Peyer's patch (tissue), 4 donors: ENCODE data around the gene DCDC2. TPM values are rescaled to one million over a fixed set of nuclear protein-coding genes. Genes with fewer than 3 reads are reported as not detected.

Source experiments
- DNase-seq, 3 donors: peaks; one replicate each; pipeline ENCODE4 v3.0.0-alpha.2; 2017 to 2019
- H3K27ac ChIP-seq, 4 donors: fragments of 200-600 bp; sonication (generic); one replicate each; pipeline ENCODE4 v1.5.1; 2016 to 2019
- H3K27me3 ChIP-seq, 2 donors: fragments of 200-600 bp; sonication (generic); one replicate each; pipeline ENCODE4 v1.5.1; 2019
- H3K36me3 ChIP-seq, 3 donors: fragments of 200-600 bp; sonication (generic); one replicate each; pipeline ENCODE4 v1.5.1; 2016 to 2019
- H3K4me1 ChIP-seq, 4 donors: fragments of 200-600 bp; sonication (generic); one replicate each; pipeline ENCODE4 v1.5.1; 2016 to 2019
- H3K4me3 ChIP-seq, 4 donors: fragments of 200-600 bp; sonication (generic); 1 replicate in 3 of 4; 2 replicates in 1 of 4; pipeline ENCODE4 v1.5.1; 2016 to 2019; ENCODE audit warnings: mild to moderate bottlenecking in 1 of 4
- H3K9me3 ChIP-seq, 4 donors: fragments of 200-600 bp; sonication (generic); one replicate each; pipeline ENCODE4 v1.5.1; 2016 to 2019; ENCODE audit warnings: mild to moderate bottlenecking in 1 of 4
- POLR2A ChIP-seq, 2 donors: fragments of 450-650 bp; IDR thresholded peaks; one replicate each; pipeline ENCODE4 v1.5.1; 2017; ENCODE audit warnings: antibody characterized with exemption in 2 of 2, mild to moderate bottlenecking in 2 of 2, moderate library complexity in 2 of 2
- total RNA-seq, 4 donors: library from RNA; depleted of rRNA; stranded (reverse); fragments of >200 nt; gene quantifications; one replicate each; pipeline ENCODE4 v1.1.0, GENCODE V29; 2016
- TF ChIP-seq, protein P1 (sequence below), 6 experiments: fragments of 450-650 bp in 4 of 6; fragments of 200-600 bp in 2 of 6; sonication (generic) in 1 of 6; IDR thresholded peaks; one replicate each; pipeline ENCODE4 v1.5.1; 2017 to 2019; ENCODE audit warnings: antibody characterized with exemption in 6 of 6, mild to moderate bottlenecking in 3 of 6, moderate library complexity in 1 of 6

Gene DCDC2
- total RNA-seq, 4 donors from 2014 or later = 0.27 to 3.3 (median 0.63) TPM

DNA sequence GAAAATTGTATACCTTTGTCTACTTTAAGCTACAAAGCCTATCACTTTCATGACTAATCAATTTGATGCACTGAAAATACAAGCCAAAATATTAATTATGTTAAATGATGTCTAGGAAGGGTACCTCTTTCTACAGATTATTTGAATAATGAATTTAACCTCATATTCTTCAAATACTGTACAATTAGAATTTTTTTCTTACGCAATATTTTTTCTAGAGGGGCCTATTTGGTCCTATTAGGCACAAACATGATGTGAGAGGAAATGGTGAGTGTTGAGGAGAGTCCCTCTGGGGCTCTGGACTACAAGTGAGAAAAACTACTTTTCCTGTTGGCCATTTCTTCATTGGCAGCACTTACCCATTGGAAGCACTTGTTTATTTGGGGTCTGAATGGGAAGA lies 5.4 kb downstream of the DCDC2 start:
- TF ChIP-seq, protein P1, sequence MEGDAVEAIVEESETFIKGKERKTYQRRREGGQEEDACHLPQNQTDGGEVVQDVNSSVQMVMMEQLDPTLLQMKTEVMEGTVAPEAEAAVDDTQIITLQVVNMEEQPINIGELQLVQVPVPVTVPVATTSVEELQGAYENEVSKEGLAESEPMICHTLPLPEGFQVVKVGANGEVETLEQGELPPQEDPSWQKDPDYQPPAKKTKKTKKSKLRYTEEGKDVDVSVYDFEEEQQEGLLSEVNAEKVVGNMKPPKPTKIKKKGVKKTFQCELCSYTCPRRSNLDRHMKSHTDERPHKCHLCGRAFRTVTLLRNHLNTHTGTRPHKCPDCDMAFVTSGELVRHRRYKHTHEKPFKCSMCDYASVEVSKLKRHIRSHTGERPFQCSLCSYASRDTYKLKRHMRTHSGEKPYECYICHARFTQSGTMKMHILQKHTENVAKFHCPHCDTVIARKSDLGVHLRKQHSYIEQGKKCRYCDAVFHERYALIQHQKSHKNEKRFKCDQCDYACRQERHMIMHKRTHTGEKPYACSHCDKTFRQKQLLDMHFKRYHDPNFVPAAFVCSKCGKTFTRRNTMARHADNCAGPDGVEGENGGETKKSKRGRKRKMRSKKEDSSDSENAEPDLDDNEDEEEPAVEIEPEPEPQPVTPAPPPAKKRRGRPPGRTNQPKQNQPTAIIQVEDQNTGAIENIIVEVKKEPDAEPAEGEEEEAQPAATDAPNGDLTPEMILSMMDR (IDR thresholded peaks at IDR 0.05) = no peak
- no peak for TF ChIP-seq POLR2A (IDR thresholded peaks at IDR 0.05)
- Histone ChIP-seq H3K4me1 (peaks cover 0 to 3% (median 0%) of the 10 kb centered on the region in 4 donors), H3K36me3 (no peaks in the 10 kb centered on the region), H3K27me3 (no peaks in the 10 kb centered on the region), H3K9me3 (no peaks in the 10 kb centered on the region), H3K27ac (no peak overlapping the region), H3K4me3 (no peak overlapping the region)
- no peak for DNase-seq

DNA sequence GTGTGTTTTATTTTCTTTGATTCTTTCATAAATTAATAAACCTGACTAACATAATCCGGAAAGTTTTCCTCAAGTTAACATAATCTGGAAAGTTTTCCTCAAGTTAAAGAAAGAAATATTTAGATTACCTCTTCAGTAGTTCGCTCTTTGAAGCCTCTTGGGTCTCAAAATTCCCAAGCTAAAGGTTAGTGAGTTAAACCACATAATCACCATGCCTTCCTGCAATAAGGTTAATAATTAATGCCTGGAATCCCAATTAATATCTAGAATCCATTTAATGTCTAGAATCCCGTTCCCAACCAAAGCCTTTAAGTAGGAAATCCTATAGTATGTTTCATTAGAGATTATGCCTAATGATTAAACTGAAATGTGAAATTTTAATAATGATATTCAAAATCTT lies 12.9 kb downstream of the DCDC2 start:
- no peaks in the 10 kb centered on the region for H3K27me3 ChIP-seq
- H3K4me3 ChIP-seq = no peak overlapping the region
- no peaks in the 10 kb centered on the region for H3K4me1 ChIP-seq
- H3K9me3 ChIP-seq = no peaks in the 10 kb centered on the region
- DNase-seq = no peak
- no peaks in the 10 kb centered on the region for H3K36me3 ChIP-seq
- TF ChIP-seq, protein P1 (IDR thresholded peaks at IDR 0.05) = no peak
- no peak for TF ChIP-seq POLR2A (IDR thresholded peaks at IDR 0.05)
- H3K27ac ChIP-seq = no peak overlapping the region

DNA sequence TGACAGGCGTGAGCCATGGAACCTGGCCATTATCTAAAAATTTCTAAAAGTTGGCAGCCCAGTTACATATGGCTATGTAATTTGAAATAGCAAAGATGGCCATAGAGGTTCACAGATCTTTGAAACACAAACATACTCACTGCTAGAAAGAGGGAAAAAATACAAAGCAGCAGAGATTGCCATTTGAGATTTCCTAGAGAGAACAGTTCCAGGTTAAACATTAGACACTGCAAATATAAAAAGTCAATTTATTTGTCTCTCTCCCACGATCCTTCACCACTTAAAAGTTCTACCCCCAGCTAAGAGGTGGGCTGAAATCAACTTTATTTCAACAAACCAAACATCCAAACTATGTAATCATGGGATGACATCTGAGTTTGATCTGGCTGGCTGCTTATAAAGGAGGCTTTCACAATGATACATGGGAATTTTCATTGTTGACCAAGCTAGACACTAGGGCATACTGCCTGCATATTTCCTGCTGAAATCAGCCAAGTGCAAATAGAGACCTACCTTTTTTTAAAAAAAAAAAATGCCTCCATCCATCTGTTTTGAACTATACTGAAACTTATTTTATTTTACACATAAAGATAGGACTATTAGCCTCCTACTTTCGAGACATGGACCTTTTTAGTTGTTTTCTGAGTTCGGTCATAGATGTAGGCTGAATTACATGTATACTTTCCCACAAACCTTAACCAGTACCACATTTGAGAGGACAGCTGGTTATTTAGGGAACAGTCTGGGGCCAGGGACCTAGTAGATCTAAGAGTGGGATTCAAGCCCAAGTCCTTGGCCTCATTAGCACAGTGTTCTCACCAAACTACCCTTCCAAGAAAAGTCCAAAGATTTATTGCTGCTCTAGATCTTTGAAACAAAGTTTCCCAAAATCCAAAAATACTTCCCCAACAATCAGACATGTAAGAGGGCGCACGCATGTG lies 16.6 kb downstream of the DCDC2 start:
- Histone ChIP-seq H3K27me3 (no peaks in the 10 kb centered on the region), H3K4me1 (no peaks in the 10 kb centered on the region), H3K4me3 (no peak overlapping the region), H3K27ac (no peak overlapping the region), H3K9me3 (no peaks in the 10 kb centered on the region), H3K36me3 (no peaks in the 10 kb centered on the region)
- TF ChIP-seq, protein P1 (IDR thresholded peaks at IDR 0.05) = no peak
- TF ChIP-seq POLR2A (IDR thresholded peaks at IDR 0.05) = no peak
- DNase-seq = no peak

DNA sequence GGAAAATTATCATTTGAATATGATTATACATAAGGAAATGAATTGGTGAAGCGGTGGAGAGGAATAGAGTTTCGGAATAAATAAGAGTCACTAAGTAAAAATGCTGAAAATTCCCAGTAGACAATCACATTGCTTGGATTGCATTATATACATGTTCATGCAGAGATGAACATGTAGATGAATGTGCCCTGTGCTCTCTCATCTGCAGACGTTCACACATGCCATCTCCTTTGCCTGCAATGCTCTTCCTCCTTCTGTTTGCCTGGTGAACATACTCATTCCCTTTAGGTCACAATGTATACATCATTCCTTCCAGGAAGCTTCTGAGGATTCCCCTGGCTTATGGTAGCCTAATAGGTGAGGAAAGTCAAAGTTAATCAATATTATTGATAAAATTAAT lies 17.9 kb downstream of the DCDC2 start:
- DNase-seq = no peak
- H3K4me3 ChIP-seq = no peak overlapping the region
- no peaks in the 10 kb centered on the region for H3K4me1 ChIP-seq
- H3K27ac ChIP-seq = no peak overlapping the region
- no peaks in the 10 kb centered on the region for H3K27me3 ChIP-seq
- no peaks in the 10 kb centered on the region for H3K36me3 ChIP-seq
- TF ChIP-seq POLR2A (IDR thresholded peaks at IDR 0.05) = no peak
- TF ChIP-seq, protein P1 (IDR thresholded peaks at IDR 0.05) = no peak
- no peaks in the 10 kb centered on the region for H3K9me3 ChIP-seq

DNA sequence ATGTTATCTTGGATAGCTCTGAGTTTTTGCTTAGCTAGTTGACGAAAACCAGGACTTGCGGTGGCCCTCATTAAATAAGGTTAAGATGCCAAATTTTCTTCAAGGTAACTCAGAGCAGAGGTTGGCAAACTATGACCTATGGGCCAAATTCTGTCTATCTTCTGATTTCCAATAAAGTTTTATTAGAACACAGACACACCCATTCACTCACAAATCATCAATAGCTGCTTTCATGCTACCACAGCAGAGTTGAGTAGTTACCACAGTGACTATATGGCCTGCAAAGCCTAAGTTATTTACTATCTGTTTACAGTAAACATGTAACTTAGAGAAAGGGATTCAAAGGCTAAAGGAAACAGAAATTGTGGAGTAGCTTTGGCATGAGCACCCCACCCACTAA lies 23.6 kb downstream of the DCDC2 start:
- TF ChIP-seq, protein P1 (IDR thresholded peaks at IDR 0.05) = no peak
- no peak for TF ChIP-seq POLR2A (IDR thresholded peaks at IDR 0.05)
- DNase-seq = no peak
- H3K4me1 ChIP-seq = no peaks in the 10 kb centered on the region
- H3K27me3 ChIP-seq = no peaks in the 10 kb centered on the region
- H3K9me3 ChIP-seq = no peaks in the 10 kb centered on the region
- no peak overlapping the region for H3K27ac ChIP-seq
- no peak overlapping the region for H3K4me3 ChIP-seq
- H3K36me3 ChIP-seq = no peaks in the 10 kb centered on the region
